GM12801 (cell line): Measurements from ENCODE around the gene ZNF618.

ENCODE experiments used
- CTCF ChIP-seq: IDR thresholded peaks from one replicate; pipeline ENCODE4 v1.5.1; 2011; ENCODE audit warnings: control low read depth; ENCODE audit not compliant: insufficient read length; ENCODE audit errors: extremely low read depth

ZNF618 gene

GRCh38 chr9:113946496-113947115 is 70.5 kb downstream of the ZNF618 start:
- no peak for TF ChIP-seq CTCF

- no peak for TF ChIP-seq CTCF
Measured at GRCh38 chr9:113947941-113948340, 71.8 kb downstream of the ZNF618 start.

GRCh38 chr9:113948891-113949570 is 72.9 kb downstream of the ZNF618 start:
- no peak for TF ChIP-seq CTCF

GRCh38 chr9:113949571-113950078 is 73.5 kb downstream of the ZNF618 start:
- no peak for TF ChIP-seq CTCF

- no peak for TF ChIP-seq CTCF
Measured at GRCh38 chr9:113950195-113951031, 74.3 kb downstream of the ZNF618 start.

- TF ChIP-seq CTCF: no peak
Measured at GRCh38 chr9:113951032-113951372, 74.9 kb downstream of the ZNF618 start.

GRCh38 chr9:113952676-113953075 is 76.6 kb downstream of the ZNF618 start:
- TF ChIP-seq CTCF: no peak
